GM19193 (cell line): ENCODE results near the gene ZMYND15.

Source experiments
- POLR2A ChIP-seq: IDR thresholded peaks from 4 replicates; pipeline ENCODE4 v1.6.1; 2011; ENCODE audit not compliant: insufficient read depth, insufficient read length; ENCODE audit errors: extremely low read depth

The ZMYND15 gene

DNA sequence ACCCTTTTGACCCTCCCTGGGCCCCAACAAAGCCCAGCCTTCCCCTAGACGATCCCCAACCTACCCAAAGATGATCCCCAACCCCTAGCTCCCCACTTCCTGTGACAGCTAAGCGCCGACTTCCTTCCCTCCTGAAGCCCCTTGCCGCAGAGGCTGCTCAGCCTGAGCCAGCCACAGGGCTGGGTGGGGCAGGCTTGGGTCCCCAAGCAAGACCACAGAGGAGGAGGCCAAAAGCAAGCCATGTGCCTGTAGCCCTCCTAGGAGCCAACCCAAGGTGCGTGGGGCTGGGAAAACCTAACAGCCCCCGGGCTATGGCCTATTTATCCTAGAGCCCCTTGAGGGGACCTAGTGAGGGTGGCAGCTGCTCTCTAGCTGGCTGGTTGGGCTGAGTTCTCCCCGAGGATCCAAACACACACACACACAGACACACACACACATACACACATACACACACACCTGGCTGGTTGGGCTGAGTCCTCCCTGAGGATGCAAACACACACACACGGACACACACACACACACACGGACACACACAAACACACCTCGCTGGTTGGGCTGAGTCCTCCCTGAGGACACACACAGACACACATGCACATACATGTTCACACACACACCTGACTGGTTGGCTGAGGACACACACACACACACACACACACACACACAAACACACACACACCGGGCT, 24.4 kb upstream of the ZMYND15 start:
- TF ChIP-seq POLR2A: no peak

DNA sequence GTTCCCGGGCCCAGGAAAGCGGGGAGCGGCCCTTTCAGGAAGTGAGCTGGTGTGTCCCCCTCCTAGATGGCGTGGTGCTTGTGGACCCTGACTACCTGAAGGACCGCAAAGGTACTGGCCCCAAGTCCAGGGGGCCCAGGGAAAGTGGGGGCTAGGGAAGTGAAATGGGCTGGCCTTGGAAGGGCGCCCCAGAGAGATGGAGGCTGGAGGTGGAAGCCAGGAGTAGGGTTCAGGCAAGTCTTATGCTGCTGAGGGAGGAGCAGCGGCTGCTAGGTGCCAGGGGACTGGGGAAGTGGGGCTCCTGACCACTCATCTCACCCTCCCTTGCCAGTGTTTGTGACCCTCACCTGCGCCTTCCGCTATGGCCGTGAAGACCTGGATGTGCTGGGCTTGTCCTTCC, 23.6 kb upstream of the ZMYND15 start:
- TF ChIP-seq POLR2A: no peak

DNA sequence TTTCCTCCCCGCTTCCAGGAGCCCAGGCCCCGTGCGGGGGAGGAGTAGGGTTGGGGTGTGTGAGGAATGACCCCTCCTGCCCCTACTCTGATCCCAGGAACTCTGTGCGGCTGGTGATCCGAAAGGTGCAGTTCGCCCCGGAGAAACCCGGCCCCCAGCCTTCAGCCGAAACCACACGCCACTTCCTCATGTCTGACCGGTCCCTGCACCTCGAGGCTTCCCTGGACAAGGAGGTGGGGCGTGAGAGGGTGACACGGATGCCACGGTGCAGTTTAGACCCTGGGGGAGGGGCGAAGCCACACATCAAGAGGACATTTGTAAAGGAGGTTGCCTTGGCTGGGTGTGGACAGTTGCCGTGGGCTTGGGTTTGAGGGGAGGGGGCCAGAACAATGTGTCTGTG, 21.8 kb upstream of the ZMYND15 start:
- TF ChIP-seq POLR2A: no peak

DNA sequence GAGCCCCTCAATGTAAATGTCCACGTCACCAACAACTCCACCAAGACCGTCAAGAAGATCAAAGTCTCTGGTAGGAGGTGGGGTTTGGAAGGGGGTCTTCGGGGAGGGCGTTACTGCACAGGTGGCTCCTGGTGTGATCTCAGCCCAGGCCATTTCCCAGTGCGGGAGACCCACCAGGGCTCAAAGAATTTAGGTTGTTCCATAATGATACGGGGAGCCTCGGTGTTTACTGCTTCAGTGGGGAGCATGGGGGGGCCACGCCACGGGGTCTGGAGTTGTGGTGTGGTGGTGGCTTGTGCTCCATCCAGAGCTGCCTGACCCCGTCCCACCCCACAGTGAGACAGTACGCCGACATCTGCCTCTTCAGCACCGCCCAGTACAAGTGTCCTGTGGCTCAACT, 21.4 kb upstream of the ZMYND15 start:
- TF ChIP-seq POLR2A: no peak

DNA sequence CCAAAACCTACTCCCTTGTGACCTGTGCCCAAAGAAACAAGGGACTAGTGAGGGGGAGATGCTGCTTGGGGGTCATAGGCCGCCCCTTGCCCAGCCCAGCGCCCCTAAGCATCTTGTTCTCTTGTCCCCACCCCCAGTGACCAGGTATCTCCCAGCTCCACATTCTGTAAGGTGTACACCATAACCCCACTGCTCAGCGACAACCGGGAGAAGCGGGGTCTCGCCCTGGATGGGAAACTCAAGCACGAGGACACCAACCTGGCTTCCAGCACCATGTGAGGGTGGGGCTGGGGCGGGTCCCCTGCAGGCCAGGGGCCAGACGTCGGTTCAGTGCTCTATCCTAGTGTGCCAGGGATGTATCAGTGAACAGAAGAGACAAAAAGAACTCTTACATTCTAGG, 20.5 kb upstream of the ZMYND15 start:
- TF ChIP-seq POLR2A: no peak

DNA sequence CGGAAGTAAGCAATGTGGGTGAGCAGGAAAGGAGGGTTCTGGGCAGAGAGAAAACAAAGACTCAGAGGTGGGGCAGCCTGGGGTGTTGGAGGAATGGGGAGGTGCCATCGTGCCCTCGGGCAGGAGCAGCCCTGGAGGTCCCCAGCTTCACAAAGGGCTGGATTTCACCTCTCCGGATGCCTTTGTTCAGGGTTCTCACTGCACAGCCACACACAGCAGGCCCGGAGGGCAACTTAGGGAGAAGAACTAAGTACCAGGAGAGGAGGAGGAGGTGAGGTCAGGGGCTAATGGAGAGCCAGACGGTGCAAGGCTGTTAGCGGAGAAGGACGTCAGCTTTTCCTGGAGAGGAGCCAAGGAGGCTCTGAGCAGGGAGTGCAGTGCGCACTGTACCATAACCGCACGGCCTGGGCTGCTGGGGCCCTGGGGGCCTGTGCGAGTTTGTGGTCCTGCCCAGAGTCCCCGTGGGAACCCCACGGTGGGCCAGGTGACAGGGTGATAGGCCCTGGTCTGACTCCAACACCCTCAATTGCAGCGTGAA, 19.9 kb upstream of the ZMYND15 start:
- no peak for TF ChIP-seq POLR2A

DNA sequence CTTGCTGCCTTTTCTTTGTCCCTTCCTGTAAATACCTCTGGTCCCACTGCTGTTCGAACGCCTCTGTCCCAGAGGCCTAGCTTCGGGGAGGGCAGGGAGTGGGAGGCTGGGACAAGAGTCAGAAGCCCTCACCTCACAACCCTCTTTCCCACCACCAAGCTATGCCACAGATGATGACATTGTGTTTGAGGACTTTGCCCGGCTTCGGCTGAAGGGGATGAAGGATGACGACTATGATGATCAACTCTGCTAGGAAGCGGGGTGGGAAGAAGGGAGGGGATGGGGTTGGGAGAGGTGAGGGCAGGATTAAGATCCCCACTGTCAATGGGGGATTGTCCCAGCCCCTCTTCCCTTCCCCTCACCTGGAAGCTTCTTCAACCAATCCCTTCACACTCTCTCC, 18.8 kb upstream of the ZMYND15 start:
- TF ChIP-seq POLR2A: no peak

DNA sequence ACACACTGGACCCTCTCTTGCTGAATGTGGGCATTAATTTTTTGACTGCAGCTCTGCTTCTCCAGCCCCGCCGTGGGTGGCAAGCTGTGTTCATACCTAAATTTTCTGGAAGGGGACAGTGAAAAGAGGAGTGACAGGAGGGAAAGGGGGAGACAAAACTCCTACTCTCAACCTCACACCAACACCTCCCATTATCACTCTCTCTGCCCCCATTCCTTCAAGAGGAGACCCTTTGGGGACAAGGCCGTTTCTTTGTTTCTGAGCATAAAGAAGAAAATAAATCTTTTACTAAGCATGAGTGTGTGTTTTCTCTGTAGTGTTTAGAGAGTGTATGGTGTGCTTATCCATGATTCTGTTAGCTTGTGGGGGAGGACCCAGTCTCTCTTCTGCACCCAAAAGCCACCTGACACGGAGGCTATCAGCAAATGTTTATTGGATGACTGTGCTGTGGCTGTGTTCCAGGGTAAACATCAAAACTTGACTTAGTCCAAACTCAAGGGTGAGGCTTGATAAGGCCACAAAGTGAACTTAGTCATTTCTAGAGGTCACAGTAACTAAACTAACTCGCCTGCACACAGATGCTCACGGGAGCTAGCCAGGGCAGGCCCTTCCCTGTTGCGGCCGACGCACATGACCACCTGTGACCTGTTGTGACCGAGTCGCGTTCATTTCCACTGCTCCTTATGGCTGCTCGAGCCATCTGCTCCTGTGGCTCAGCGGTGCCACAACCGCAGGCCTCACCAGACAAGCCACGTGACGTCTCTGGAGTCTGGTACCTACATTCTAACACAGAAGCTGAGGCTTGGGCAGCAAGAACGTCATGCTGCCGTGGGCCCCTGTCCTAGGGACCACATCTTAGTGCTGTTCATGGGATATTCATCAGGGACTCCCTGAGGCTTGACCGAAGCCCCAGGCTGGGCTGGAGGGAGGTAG, 18.2 kb upstream of the ZMYND15 start:
- no peak for TF ChIP-seq POLR2A

DNA sequence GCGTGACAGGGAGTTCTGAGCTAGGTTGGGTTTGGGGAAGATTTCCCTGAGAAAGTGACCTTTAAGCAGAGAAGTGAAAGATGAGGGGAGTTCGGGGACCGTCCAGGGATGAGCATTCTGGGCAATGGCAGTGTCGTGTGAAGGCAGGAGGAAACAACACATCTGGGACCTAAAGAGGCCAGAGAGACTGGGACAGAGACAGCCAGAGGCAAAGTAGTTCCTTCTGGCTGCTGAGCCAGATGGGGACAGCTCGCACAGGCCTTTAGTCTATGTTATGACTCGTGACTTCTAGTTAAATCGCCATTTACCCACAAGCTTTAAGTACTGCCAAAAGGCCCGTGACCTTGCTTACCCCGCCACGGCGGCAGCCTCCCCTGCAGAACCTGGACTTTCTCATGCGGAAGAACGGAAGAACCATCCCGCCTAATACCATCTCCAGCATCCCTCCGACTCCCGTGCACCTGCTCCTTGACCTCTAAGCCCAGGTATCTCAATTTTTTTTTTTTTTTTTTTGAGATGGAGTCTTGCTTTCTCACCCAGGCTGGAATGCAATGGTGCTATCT, 16.9 kb upstream of the ZMYND15 start:
- no peak for TF ChIP-seq POLR2A

DNA sequence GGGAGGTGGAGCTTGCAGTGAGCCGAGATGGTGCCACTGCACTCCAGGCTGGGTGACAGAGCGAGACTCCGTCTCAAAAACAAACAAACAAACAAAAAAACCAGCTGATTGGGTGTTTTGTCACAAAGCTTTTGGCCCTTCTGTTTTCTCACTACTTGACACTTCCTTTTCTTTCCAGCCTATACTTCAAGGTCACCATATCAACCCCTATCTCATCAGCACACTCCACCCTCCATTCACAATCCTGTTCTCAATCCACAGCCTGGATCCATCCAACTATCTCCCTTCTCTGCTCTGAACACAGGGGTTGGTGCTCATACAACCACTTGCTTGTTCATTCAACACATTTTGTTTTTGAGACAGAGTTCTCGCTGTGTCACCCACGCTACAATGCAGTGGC, 15.0 kb upstream of the ZMYND15 start:
- TF ChIP-seq POLR2A: no peak

DNA sequence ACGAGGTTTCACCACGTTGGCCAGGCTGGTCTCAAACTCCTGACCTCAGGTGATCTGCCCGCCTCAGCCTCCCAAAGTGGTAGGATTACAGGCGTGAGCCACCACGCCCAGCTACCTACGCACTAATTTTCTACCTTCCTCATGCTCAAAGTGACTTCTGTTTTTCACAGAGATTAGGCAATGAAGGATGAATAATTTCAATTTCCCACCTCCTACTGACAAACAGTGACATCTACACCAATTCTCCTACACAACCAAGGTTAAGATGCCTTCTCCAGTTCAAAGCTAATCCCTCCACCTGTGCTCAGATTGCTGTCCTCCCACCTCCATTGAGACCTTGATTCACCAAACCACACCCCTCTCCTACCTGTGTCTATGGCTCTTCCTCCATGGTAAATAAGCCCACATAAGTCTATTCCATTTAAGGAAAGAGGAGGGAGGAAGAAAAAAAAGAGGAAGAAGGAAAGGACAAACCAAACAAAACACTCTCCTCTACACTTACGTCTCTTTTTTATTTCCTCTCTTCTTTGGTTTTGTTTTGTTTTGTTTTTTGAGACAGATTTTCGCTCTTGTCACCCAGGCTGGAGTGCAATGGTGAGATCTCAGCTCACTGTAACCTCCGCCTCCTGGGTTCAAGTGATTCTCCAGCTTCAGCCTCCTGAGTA, 13.9 kb upstream of the ZMYND15 start:
- no peak for TF ChIP-seq POLR2A

DNA sequence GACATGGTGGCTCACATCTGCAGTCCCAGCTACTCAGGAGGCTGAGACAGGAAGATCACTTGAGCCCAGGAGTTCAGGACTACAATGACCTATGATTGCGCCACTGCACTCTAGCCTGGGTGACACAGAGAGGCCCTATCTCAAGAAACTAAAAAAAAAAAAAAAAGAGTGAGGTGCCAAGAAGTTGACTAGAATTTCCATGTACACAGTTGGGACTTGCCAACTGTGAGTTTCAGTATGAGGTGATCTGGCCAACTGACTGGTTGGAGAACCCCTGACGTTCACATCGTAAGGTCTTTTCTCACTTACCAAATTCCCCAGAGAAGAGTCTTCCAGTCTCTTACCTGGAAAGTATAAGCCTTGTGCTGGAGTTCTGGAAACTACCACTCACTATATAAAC, 11.5 kb upstream of the ZMYND15 start:
- no peak for TF ChIP-seq POLR2A

DNA sequence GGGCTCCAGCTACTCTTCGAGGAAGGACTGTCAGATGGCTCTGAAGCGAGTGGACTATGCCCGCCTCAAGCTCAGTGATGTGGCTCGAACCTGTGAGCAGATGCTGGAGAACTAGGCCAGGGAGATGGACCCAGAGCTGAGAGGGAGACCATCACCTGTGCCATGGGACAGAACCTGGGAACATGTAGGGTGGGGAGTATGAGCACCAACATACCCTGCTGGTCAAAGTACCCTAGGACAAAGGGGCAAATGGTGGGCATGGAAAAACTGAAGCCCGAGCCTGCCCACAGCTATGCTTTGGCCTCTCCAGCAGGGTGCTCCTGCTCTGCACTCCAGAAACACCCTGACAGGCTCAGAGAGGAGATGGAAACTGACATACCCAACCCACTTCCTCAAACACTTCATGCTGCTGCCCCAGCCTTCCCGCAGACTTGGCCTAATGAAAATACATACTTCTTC, 6.5 kb upstream of the ZMYND15 start:
- no peak for TF ChIP-seq POLR2A

DNA sequence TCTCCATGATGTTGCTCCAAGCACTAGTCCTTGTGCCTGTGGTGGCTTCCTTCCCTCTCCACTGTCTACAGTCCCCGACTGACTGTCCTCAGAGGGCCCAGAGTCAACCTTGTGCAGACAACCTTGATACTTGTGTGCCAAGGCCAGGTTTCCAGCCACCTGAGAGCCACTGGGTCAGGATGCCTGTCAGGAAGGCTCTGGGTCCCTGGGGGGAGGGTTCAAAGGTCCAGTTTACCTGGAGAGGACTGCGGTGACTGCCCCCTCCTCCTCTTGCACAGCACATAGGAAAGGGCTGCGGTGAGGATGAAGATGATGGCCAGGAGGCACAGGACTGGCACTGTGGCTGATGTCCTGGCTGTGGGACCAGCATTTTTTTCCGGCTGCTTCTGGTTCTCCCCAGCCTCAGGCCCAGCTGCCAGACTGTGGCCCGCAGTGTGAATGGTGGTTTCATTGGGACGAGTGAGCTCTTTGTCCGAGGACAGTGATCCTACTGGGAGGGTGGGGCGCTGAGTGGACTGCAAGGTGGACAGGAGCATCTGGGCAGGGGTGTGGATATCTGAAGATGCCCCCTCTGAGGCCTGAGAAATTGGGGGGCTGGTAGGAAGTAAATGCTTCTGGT, 4.7 kb upstream of the ZMYND15 start:
- no peak for TF ChIP-seq POLR2A
